Thoracic aorta (tissue), 2 donors: ENCODE results near the gene SPINK9. TPM values are rescaled to one million over a fixed set of nuclear protein-coding genes. Genes with fewer than 3 reads are reported as not detected.

ENCODE experiments used
- ATAC-seq: fragments of 150-250 bp; one replicate; pipeline ENCODE4 v1.8.0; 2017; ENCODE audit warnings: low read depth; ENCODE audit not compliant: insufficient number of reproducible peaks, low FRiP score
- DNase-seq: peaks from one replicate; pipeline ENCODE4 v3.0.0-alpha.2; 2020; ENCODE audit warnings: low spot score
- H3K27ac ChIP-seq, 2 donors: fragments of 200-600 bp; sonication (generic); 1 replicate in 1 of 2; 2 replicates in 1 of 2; pipeline ENCODE4 v1.5.1; 2016; ENCODE audit warnings: mild to moderate bottlenecking in 2 of 2, moderate library complexity in 2 of 2
- H3K27me3 ChIP-seq: fragments of 200-600 bp; sonication (generic); replicated peaks from 2 replicates; pipeline ENCODE4 v1.6.0; 2016; ENCODE audit warnings: mild to moderate bottlenecking; ENCODE audit not compliant: insufficient read depth
- H3K36me3 ChIP-seq: fragments of 200-600 bp; sonication (generic); one replicate; pipeline ENCODE4 v1.5.1; 2016
- H3K4me1 ChIP-seq, 2 donors: fragments of 200-600 bp; sonication (generic); 1 replicate in 1 of 2; 2 replicates in 1 of 2; pipeline versions ENCODE4 v1.5.1 to v1.6.0; 2016; ENCODE audit warnings: low read depth in 2 of 2, mild to moderate bottlenecking in 1 of 2; ENCODE audit not compliant: control insufficient read depth in 1 of 2
- H3K4me3 ChIP-seq: fragments of 200-600 bp; sonication (generic); 2 replicates; pipeline ENCODE4 v1.5.1; 2016; ENCODE audit warnings: mild to moderate bottlenecking
- H3K9me3 ChIP-seq: fragments of 200-600 bp; sonication (generic); 2 replicates; pipeline ENCODE4 v1.5.1; 2016
- CTCF ChIP-seq: fragments of 200-600 bp; sonication (generic); IDR thresholded peaks from one replicate; pipeline ENCODE4 v1.5.1; 2019; ENCODE audit warnings: antibody characterized with exemption
- total RNA-seq, 2 donors: library from RNA; depleted of rRNA; stranded (reverse); fragments of >200 nt; gene quantifications; one replicate each; pipeline versions ENCODE4 v1.1.0 to v1.2.3, GENCODE V29; 2016

SPINK9 gene
- total RNA-seq, 2 donors from 2014 or later = not detected

- TF ChIP-seq CTCF = no peak
- Histone ChIP-seq H3K4me3 (no peak overlapping the region), H3K27ac (no peak overlapping the region), H3K27me3 (no peaks in the 10 kb centered on the region), H3K36me3 (no peaks in the 10 kb centered on the region), H3K4me1 (no peaks in the 10 kb centered on the region), H3K9me3 (no peaks in the 10 kb centered on the region)
- no peak for ATAC-seq
- DNase-seq = no peak
Observed at GRCh38 chr5:148333262-148333849, 2.0 kb upstream of the SPINK9 start.

- TF ChIP-seq CTCF = no peak
- Histone ChIP-seq H3K27ac (no peak overlapping the region), H3K4me3 (no peak overlapping the region), H3K36me3 (no peaks in the 10 kb centered on the region), H3K9me3 (no peaks in the 10 kb centered on the region), H3K4me1 (no peaks in the 10 kb centered on the region), H3K27me3 (no peaks in the 10 kb centered on the region)
- DNase-seq (no peak), ATAC-seq (no peak)
Observed at GRCh38 chr5:148336704-148337435, 1.5 kb downstream of the SPINK9 start.

- Histone ChIP-seq H3K4me1 (peaks cover 4 to 9% of the 10 kb centered on the region in 2 donors), H3K4me3 (no peak overlapping the region), H3K9me3 (no peaks in the 10 kb centered on the region), H3K27ac (no peak overlapping the region), H3K27me3 (no peaks in the 10 kb centered on the region), H3K36me3 (no peaks in the 10 kb centered on the region)
- no peak for TF ChIP-seq CTCF
- DNase-seq (no peak), ATAC-seq (no peak)
Observed at GRCh38 chr5:148342371-148343045, 7.1 kb downstream of the SPINK9 start.

- TF ChIP-seq CTCF = no peak
- peaks cover 4 to 9% of the 10 kb centered on the region in 2 donors for H3K4me1 ChIP-seq
- no peak for DNase-seq
- H3K9me3 ChIP-seq = no peaks in the 10 kb centered on the region
- H3K27ac ChIP-seq = no peak overlapping the region
- no peak for ATAC-seq
- no peaks in the 10 kb centered on the region for H3K27me3 ChIP-seq
- no peak overlapping the region for H3K4me3 ChIP-seq
- H3K36me3 ChIP-seq = no peaks in the 10 kb centered on the region
Observed at GRCh38 chr5:148343046-148343407, 7.7 kb downstream of the SPINK9 start.
